ENCODE data around the gene HMGN4.

DNA sequence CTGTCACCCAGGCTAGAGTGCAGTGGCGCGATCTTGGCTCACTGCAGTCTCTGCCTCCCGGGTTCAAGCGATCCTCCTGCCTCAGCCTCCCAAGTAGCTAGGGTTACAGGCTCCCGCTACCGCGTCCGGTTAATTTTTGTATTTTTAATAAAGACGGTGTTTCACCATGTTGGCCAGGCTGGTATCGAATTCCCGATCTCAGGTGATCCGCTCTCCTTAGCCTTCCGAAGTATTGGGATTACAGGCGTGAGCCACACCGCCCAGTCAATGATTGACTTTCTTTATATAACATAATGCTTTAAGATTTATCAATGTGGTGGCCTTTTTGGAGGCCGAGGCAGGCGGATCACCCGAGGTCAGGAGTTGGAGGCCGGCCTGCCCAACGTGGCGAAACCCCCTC is 50.8 kb downstream of the HMGN4 start:
- TF ChIP-seq REST (IDR thresholded peaks at IDR 0.05; ENCODE audit: borderline replicate concordance): no peak
- TF ChIP-seq CTCF (IDR thresholded peaks at IDR 0.05; ENCODE audit: poor library complexity, severe bottlenecking): no peak
- TF ChIP-seq EP300 (conservative IDR thresholded peaks at IDR 0.05; ENCODE audit: poor library complexity, severe bottlenecking): no peak
- no peak for TF ChIP-seq POLR2AphosphoS5 (IDR thresholded peaks at IDR 0.05)
- TF ChIP-seq SMC3 (conservative IDR thresholded peaks at IDR 0.05; ENCODE audit: poor library complexity): no peak
- no peak for TF ChIP-seq EZH2 (IDR thresholded peaks at IDR 0.05; ENCODE audit: borderline replicate concordance, insufficient read depth, low read length, poor library complexity, severe bottlenecking)
- TF ChIP-seq RAD21 (conservative IDR thresholded peaks at IDR 0.05): no peak
- TF ChIP-seq TAF1 (IDR thresholded peaks at IDR 0.05; ENCODE audit: low read depth): no peak

Data from neural cell (in vitro differentiated cells).